IMR-90 (cell line): ENCODE results near the gene TXNDC8. TPM values are rescaled to one million over a fixed set of nuclear protein-coding genes. Genes with fewer than 3 reads are reported as not detected.

Experiments used
- ATAC-seq: fragments of 200-7000 bp; cut with Tn5 transposase; 2 replicates; pipeline ENCODE4 v1.9.1; 2020; ENCODE audit warnings: low read depth, mild to moderate bottlenecking, moderate library complexity
- BruUV-seq: library from RNA; stranded (reverse); fragments of 400-500 nt; replicated peaks from 2 replicates; lab custom pipeline; 2021; lab: Mats Ljungman, UMichigan
- CTCF ChIA-PET: fragments of 300-600 bp; formaldehyde crosslinking; extraction: SDS; loops from one replicate; lab custom pipeline; 2021; ENCODE audit warnings: antibody characterized with exemption; lab: Yijun Ruan, JAX
- POLR2A ChIA-PET: fragments of 300-600 bp; sonication (Branson Sonifier 250); formaldehyde crosslinking; loops from one replicate; lab custom pipeline; 2022; ENCODE audit warnings: antibody characterized with exemption; ENCODE audit not compliant: unreplicated experiment; lab: Charles Lee
- DNase-seq: peaks from one replicate; pipeline ENCODE4 v3.0.0; 2013
- H2AFZ ChIP-seq: replicated peaks from 2 replicates; pipeline ENCODE3; 2013; ENCODE audit warnings: low read length, mild to moderate bottlenecking; ENCODE audit not compliant: poor library complexity
- H2AK5ac ChIP-seq: 2 replicates; pipeline ENCODE4 v1.6.1; 2013; ENCODE audit warnings: low read depth, low read length, inconsistent platforms
- H2AK9ac ChIP-seq: replicated peaks from 2 replicates; pipeline ENCODE3; 2013; ENCODE audit warnings: mild to moderate bottlenecking, low read depth, low read length, moderate library complexity; ENCODE audit not compliant: poor library complexity
- H2BK120ac ChIP-seq: 2 replicates; pipeline ENCODE4 v1.6.1; 2013; ENCODE audit warnings: low read depth, low read length, inconsistent platforms
- H2BK15ac ChIP-seq: 3 replicates; pipeline ENCODE4 v1.6.1; 2013; ENCODE audit warnings: low read depth, low read length, inconsistent platforms
- H2BK20ac ChIP-seq: 2 replicates; pipeline ENCODE4 v1.6.1; 2013; ENCODE audit warnings: low read depth, mild to moderate bottlenecking, inconsistent platforms, low read length, moderate library complexity
- H2BK5ac ChIP-seq: 2 replicates; pipeline ENCODE4 v1.6.1; 2013; ENCODE audit warnings: mild to moderate bottlenecking, low read depth, low read length, inconsistent platforms; ENCODE audit not compliant: poor library complexity, severe bottlenecking
- H3K14ac ChIP-seq: replicated peaks from 2 replicates; pipeline ENCODE4 v1.6.1; 2013; ENCODE audit warnings: low read depth, low read length, inconsistent platforms
- H3K18ac ChIP-seq: 2 replicates; pipeline ENCODE4 v1.6.1; 2013; ENCODE audit warnings: low read depth, low read length, control low read depth
- H3K23ac ChIP-seq: 2 replicates; pipeline ENCODE4 v1.6.1; 2013; ENCODE audit warnings: low read depth, low read length, inconsistent platforms
- H3K27ac ChIP-seq: 2 replicates; pipeline ENCODE4 v1.5.1; 2013; ENCODE audit warnings: mild to moderate bottlenecking, control low read depth, low read length; ENCODE audit not compliant: insufficient read depth
- H3K27me3 ChIP-seq: 2 replicates; pipeline ENCODE4 v1.6.1; 2013; ENCODE audit warnings: low read length; ENCODE audit not compliant: control insufficient read depth, insufficient read depth
- H3K36me3 ChIP-seq: 2 replicates; pipeline ENCODE4 v1.6.1; 2013; ENCODE audit warnings: low read length, mixed read lengths; ENCODE audit not compliant: control insufficient read depth, insufficient read depth
- H3K4ac ChIP-seq: 2 replicates; pipeline ENCODE4 v1.6.1; 2013; ENCODE audit warnings: low read depth, low read length, inconsistent platforms
- H3K4me1 ChIP-seq: 2 replicates; pipeline ENCODE4 v1.6.1; 2013; ENCODE audit warnings: low read length, mixed read lengths; ENCODE audit not compliant: control insufficient read depth, insufficient read depth
- H3K4me2 ChIP-seq: 2 replicates; pipeline ENCODE4 v1.6.1; 2013; ENCODE audit warnings: low read depth, mild to moderate bottlenecking, control low read depth, low read length, moderate library complexity
- H3K4me3 ChIP-seq: 2 replicates; pipeline ENCODE4 v1.5.1; 2013; ENCODE audit warnings: low read depth, mild to moderate bottlenecking, control low read depth, low read length, moderate library complexity; ENCODE audit not compliant: insufficient read depth
- H3K56ac ChIP-seq: 2 replicates; pipeline ENCODE4 v1.6.1; 2013; ENCODE audit warnings: low read length, inconsistent platforms; ENCODE audit not compliant: insufficient read depth; ENCODE audit errors: extremely low read depth
- H3K79me1 ChIP-seq, 2 experiments: 2 replicates each; pipeline ENCODE4 v1.6.1; 2013; ENCODE audit warnings: low read length in 2 of 2, inconsistent platforms in 1 of 2, low read depth in 1 of 2
- H3K9ac ChIP-seq: 2 replicates; pipeline ENCODE4 v1.6.1; 2013; ENCODE audit warnings: low read depth, low read length, control low read depth
- H3K9me1 ChIP-seq: 2 replicates; pipeline ENCODE4 v1.6.1; 2013; ENCODE audit warnings: low read length, inconsistent platforms; ENCODE audit not compliant: insufficient read depth
- H3K9me3 ChIP-seq: 2 replicates; pipeline ENCODE4 v1.6.1; 2013; ENCODE audit warnings: low read length; ENCODE audit not compliant: control insufficient read depth, insufficient read depth
- H4K20me1 ChIP-seq: 2 replicates; pipeline ENCODE4 v1.6.1; 2013; ENCODE audit warnings: low read length, inconsistent platforms; ENCODE audit not compliant: insufficient read depth
- H4K5ac ChIP-seq: 2 replicates; pipeline ENCODE4 v1.6.1; 2013; ENCODE audit warnings: mild to moderate bottlenecking, low read depth, low read length, control low read depth
- H4K8ac ChIP-seq, 2 experiments: 2 replicates each; pipeline ENCODE4 v1.6.1; 2013; ENCODE audit warnings: low read depth in 2 of 2, low read length in 2 of 2, control low read depth in 1 of 2, inconsistent platforms in 1 of 2
- H4K91ac ChIP-seq: 2 replicates; pipeline ENCODE4 v1.6.1; 2013; ENCODE audit warnings: low read depth, low read length, inconsistent platforms; ENCODE audit not compliant: insufficient read depth
- CHD1 ChIP-seq: IDR thresholded peaks from 2 replicates; pipeline ENCODE4 v1.6.1; 2012; ENCODE audit warnings: low read depth, low read length, improper control_type of control experiment
- FOS ChIP-seq: fragments of 150-350 bp; IDR thresholded peaks from 2 replicates; pipeline ENCODE4 v1.6.1; 2016; ENCODE audit warnings: low read depth, low read length
- NFE2L2 ChIP-seq: fragments of 150-350 bp; IDR thresholded peaks from 2 replicates; pipeline ENCODE4 v1.6.1; 2016; ENCODE audit warnings: low read depth, mild to moderate bottlenecking, low read length
- WGBS, 2 experiments: methylation state at CpG; one replicate each; pipeline versions ENCODE4 v1.1.5 to v1.1.7; 2013; ENCODE audit warnings: missing lambda C conversion rate in 2 of 2; ENCODE audit not compliant: insufficient read length in 1 of 2; ENCODE audit errors: extremely low coverage in 2 of 2; 5-methylcytosine and 5-hydroxymethylcytosine counted together
- dilution Hi-C: fragments of 300-500 bp; cut with HindIII; formaldehyde crosslinking; loops from one replicate; pipeline ENCODE4 v1.14.3; 2018; ENCODE audit warnings: low sequenced_read_pairs; ENCODE audit not compliant: unreplicated experiment
- in situ Hi-C: fragments of 300-500 bp; cut with MboI; formaldehyde crosslinking; loops from 3 replicates; pipeline ENCODE4 v1.14.3; 2019; ENCODE audit warnings: low sequenced_read_pairs, inconsistent platforms, mixed read lengths
- intact Hi-C: fragments of 100-400 bp; cut with micrococcal nuclease; formaldehyde crosslinking; loops from 2 replicates; pipeline ENCODE4 v1.10.0; 2022
- polyA plus RNA-seq, 3 experiments: library from polyadenylated mRNA; depleted of rRNA; stranded (reverse); fragments of >200 nt; gene quantifications; 2 replicates each; pipeline ENCODE4 v1.2.3, GENCODE V29; 2012; ENCODE audit warnings: low replicate concordance in 1 of 3
- total RNA-seq: library from RNA; depleted of rRNA; stranded (reverse); fragments of >200 nt; gene quantifications from 2 replicates; pipeline ENCODE4 v1.2.3, GENCODE V29; 2012

TXNDC8 gene
- total and polyA plus RNA-seq, 2 of the 4 experiments (the other 2 are of a cell fraction) = not detected

DNA sequence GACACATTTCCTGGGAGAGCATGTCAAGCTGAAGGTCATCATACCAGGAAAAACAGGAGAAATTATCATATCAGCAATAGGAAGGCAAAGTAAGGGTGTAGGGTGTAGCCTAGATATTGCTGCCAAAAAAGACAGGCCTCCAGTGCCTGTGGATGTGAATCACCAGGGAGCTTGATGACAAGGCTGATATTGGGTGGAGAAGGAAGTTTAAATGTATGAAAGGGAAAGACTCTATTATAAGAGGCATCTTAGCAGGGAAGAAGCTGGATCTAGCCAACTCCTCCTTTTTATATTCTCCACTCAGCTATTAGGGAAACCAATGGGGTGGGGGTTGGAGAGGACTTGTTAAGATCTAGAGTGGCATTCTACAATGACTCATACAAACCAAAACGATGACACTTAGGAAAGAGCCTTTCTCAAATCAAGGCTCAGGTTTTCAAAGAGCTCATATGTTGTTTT, 13.4 kb upstream of the TXNDC8 start:
- ATAC-seq (peak; percentile 88), DNase-seq (peak; percentile 80)
- ChIA-PET POLR2A (no interaction called here), CTCF (interaction anchor here (0.8 kb wide), 1 partner anchor 273 kb away, joined by 3 read pairs; no protein-coding TSS in a partner anchor)
- H2BK15ac ChIP-seq = peak overlapping the region; percentile 64; the same call in 1 of the 3 replicates
- H3K9me3 ChIP-seq = no peaks in the 10 kb centered on the region
- no peak overlapping the region for H3K18ac ChIP-seq
- peak overlapping the region; percentile 22; the same call in 1 of the 2 replicates for H3K4ac ChIP-seq
- dilution Hi-C loops (no loop called here), intact Hi-C loops (loop anchor here (5.0 kb wide), 1 partner anchor 94 kb away; the partner anchor contains the start of gene TXN), in situ Hi-C loops (no loop called here)
- WGBS, 2 experiments = no CpG with 5 or more reads among the region's 1 CpG
- no peak overlapping the region for H3K23ac ChIP-seq
- no TSS peak for BruUV-seq
- no peaks in the 10 kb centered on the region for H3K36me3 ChIP-seq
- no peaks in the 10 kb centered on the region for H3K79me1 ChIP-seq
- no peaks in the 10 kb centered on the region for H4K20me1 ChIP-seq
- no peak overlapping the region for H3K4me3 ChIP-seq
- H3K56ac ChIP-seq = no peak overlapping the region
- H3K27me3 ChIP-seq = no peaks in the 10 kb centered on the region; the same call in 1 of the 2 replicates
- H2BK120ac ChIP-seq = peak overlapping the region; percentile 6; the same call in 1 of the 2 replicates
- 0 out of 2 replicates have a peak overlapping the region, but pooled peaks have one; percentile 12 for H2BK20ac ChIP-seq
- H3K27ac ChIP-seq = no peak overlapping the region
- H2AK9ac ChIP-seq = no peak overlapping the region
- 0 out of 2 replicates have a peak, but pooled peaks cover 5% of the 10 kb centered on the region for H3K9me1 ChIP-seq
- no peak overlapping the region for H3K9ac ChIP-seq
- H3K4me1 ChIP-seq = peaks cover 5% of the 10 kb centered on the region
- no peak overlapping the region for H4K91ac ChIP-seq
- peak overlapping the region; percentile 29 for H2AFZ ChIP-seq
- H2BK5ac ChIP-seq = no peak overlapping the region
- TF ChIP-seq CHD1 (no peak), FOS (peak; percentile 39), NFE2L2 (no peak)
- 0 out of 4 replicates have a peak overlapping the region, but pooled peaks of 1 of the 2 experiments have one; percentile 20 for H4K8ac ChIP-seq
- H2AK5ac ChIP-seq = no peak overlapping the region
- H4K5ac ChIP-seq = no peak overlapping the region
- no peak overlapping the region for H3K4me2 ChIP-seq
- peak overlapping the region; percentile 49; the same call in 1 of the 2 replicates for H3K14ac ChIP-seq
